Skeletal muscle satellite cell (primary cell): ENCODE results near the gene TRAF3IP1.
A peak's percentile ranks its signal among the peaks of the same experiment; 100 is the strongest.

Experiments used
- H3K27me3 ChIP-seq: 2 replicates; pipeline ENCODE4 v1.7.0; 2013; ENCODE audit warnings: low read length; ENCODE audit not compliant: control insufficient read depth, insufficient read depth
- H3K36me3 ChIP-seq: 2 replicates; pipeline ENCODE4 v1.7.0; 2013; ENCODE audit warnings: mild to moderate bottlenecking, control low read depth, low read length; ENCODE audit not compliant: insufficient read depth
- H3K4me1 ChIP-seq: 2 replicates; pipeline ENCODE4 v1.7.0; 2013; ENCODE audit warnings: low read length; ENCODE audit not compliant: control insufficient read depth, insufficient read depth
- H3K4me2 ChIP-seq: 2 replicates; pipeline ENCODE4 v1.7.0; 2013; ENCODE audit warnings: mild to moderate bottlenecking, low read length
- H3K4me3 ChIP-seq: 2 replicates; pipeline ENCODE4 v1.7.0; 2013; ENCODE audit warnings: low read length
- H3K9ac ChIP-seq: 2 replicates; pipeline ENCODE4 v1.7.0; 2013; ENCODE audit warnings: mild to moderate bottlenecking, low read depth, low read length, moderate library complexity
- H3K9me3 ChIP-seq: replicated peaks from 2 replicates; pipeline ENCODE4 v1.7.0; 2013; ENCODE audit warnings: mild to moderate bottlenecking, control low read depth, low read length

TRAF3IP1 gene

GRCh38 chr2:238289574-238289973 is 30.7 kb upstream of the TRAF3IP1 start:
- Histone ChIP-seq H3K9me3 (no peaks in the 10 kb centered on the region), H3K36me3 (no peaks in the 10 kb centered on the region), H3K27me3 (peaks cover 3% of the 10 kb centered on the region), H3K4me2 (peak overlapping the region; percentile 95), H3K4me1 (peaks cover 37% of the 10 kb centered on the region), H3K4me3 (peak overlapping the region; percentile 81), H3K9ac (peak overlapping the region; percentile 82)

- Histone ChIP-seq H3K9me3 (no peaks in the 10 kb centered on the region), H3K36me3 (no peaks in the 10 kb centered on the region), H3K4me3 (no peak overlapping the region), H3K4me1 (peaks cover 36% of the 10 kb centered on the region), H3K27me3 (peaks cover 9% of the 10 kb centered on the region), H3K9ac (no peak overlapping the region), H3K4me2 (no peak overlapping the region)
Observed at GRCh38 chr2:238290091-238290509, 30.2 kb upstream of the TRAF3IP1 start.

GRCh38 chr2:238290715-238291549 is 29.4 kb upstream of the TRAF3IP1 start:
- Histone ChIP-seq H3K4me3 (no peak overlapping the region), H3K36me3 (no peaks in the 10 kb centered on the region), H3K9me3 (no peaks in the 10 kb centered on the region), H3K27me3 (peaks cover 15% of the 10 kb centered on the region), H3K4me2 (no peak overlapping the region), H3K9ac (no peak overlapping the region), H3K4me1 (peaks cover 27% of the 10 kb centered on the region)

GRCh38 chr2:238291550-238292281 is 28.6 kb upstream of the TRAF3IP1 start:
- Histone ChIP-seq H3K36me3 (no peaks in the 10 kb centered on the region), H3K4me1 (peaks cover 19% of the 10 kb centered on the region), H3K9me3 (no peaks in the 10 kb centered on the region), H3K9ac (no peak overlapping the region), H3K4me3 (no peak overlapping the region), H3K27me3 (peaks cover 17% of the 10 kb centered on the region), H3K4me2 (no peak overlapping the region)

GRCh38 chr2:238294046-238294392 is 26.3 kb upstream of the TRAF3IP1 start:
- peaks cover 32% of the 10 kb centered on the region for H3K27me3 ChIP-seq

GRCh38 chr2:238294393-238295143 is 25.8 kb upstream of the TRAF3IP1 start:
- Histone ChIP-seq H3K27me3 (peaks cover 33% of the 10 kb centered on the region), H3K36me3 (no peaks in the 10 kb centered on the region), H3K4me2 (no peak overlapping the region), H3K4me3 (no peak overlapping the region), H3K9ac (no peak overlapping the region), H3K9me3 (no peaks in the 10 kb centered on the region), H3K4me1 (no peaks in the 10 kb centered on the region)

More at GRCh38 chr2:238294046-238294392, 26.3 kb upstream of the TRAF3IP1 start:
- H3K4me2 ChIP-seq, result no peak overlapping the region
- no peak overlapping the region for H3K9ac ChIP-seq
- no peaks in the 10 kb centered on the region for H3K9me3 ChIP-seq
- no peaks in the 10 kb centered on the region for H3K36me3 ChIP-seq
- H3K4me1 ChIP-seq, result peaks cover 5% of the 10 kb centered on the region
- H3K4me3 ChIP-seq, result no peak overlapping the region

GRCh38 chr2:238295144-238296112 is 24.9 kb upstream of the TRAF3IP1 start:
- Histone ChIP-seq H3K4me2 (no peak overlapping the region), H3K27me3 (peaks cover 40% of the 10 kb centered on the region), H3K4me1 (no peaks in the 10 kb centered on the region), H3K36me3 (no peaks in the 10 kb centered on the region), H3K9ac (no peak overlapping the region), H3K9me3 (no peaks in the 10 kb centered on the region), H3K4me3 (no peak overlapping the region)

GRCh38 chr2:238296638-238297457 is 23.5 kb upstream of the TRAF3IP1 start:
- no peak overlapping the region for H3K9ac ChIP-seq
- H3K36me3 ChIP-seq, result no peaks in the 10 kb centered on the region
- no peak overlapping the region for H3K4me3 ChIP-seq
- peaks cover 48% of the 10 kb centered on the region for H3K27me3 ChIP-seq
- H3K9me3 ChIP-seq, result no peaks in the 10 kb centered on the region
- H3K4me2 ChIP-seq, result no peak overlapping the region
- H3K4me1 ChIP-seq, result no peaks in the 10 kb centered on the region

GRCh38 chr2:238299803-238300202 is 20.5 kb upstream of the TRAF3IP1 start:
- peaks cover 66% of the 10 kb centered on the region for H3K27me3 ChIP-seq

GRCh38 chr2:238302087-238302486 is 18.2 kb upstream of the TRAF3IP1 start:
- H3K9me3 ChIP-seq, result no peaks in the 10 kb centered on the region

More at GRCh38 chr2:238299803-238300202, 20.5 kb upstream of the TRAF3IP1 start:
- Histone ChIP-seq H3K9me3 (no peaks in the 10 kb centered on the region), H3K36me3 (no peaks in the 10 kb centered on the region), H3K9ac (no peak overlapping the region), H3K4me1 (no peaks in the 10 kb centered on the region), H3K4me3 (no peak overlapping the region), H3K4me2 (no peak overlapping the region)

More at GRCh38 chr2:238302087-238302486, 18.2 kb upstream of the TRAF3IP1 start:
- Histone ChIP-seq H3K36me3 (no peaks in the 10 kb centered on the region), H3K9ac (no peak overlapping the region), H3K4me2 (no peak overlapping the region), H3K4me3 (no peak overlapping the region), H3K27me3 (peaks cover 60% of the 10 kb centered on the region), H3K4me1 (no peaks in the 10 kb centered on the region)
